ENCODE data around the gene FANCD2.
A peak's percentile ranks its signal among the peaks of the same experiment; 100 is the strongest.
"Not testable (repeated sequence)": the region's sequence is repeated elsewhere in the genome, so short reads cannot be mapped to it uniquely, and the experiment has no call there.

The FANCD2 gene

DNA sequence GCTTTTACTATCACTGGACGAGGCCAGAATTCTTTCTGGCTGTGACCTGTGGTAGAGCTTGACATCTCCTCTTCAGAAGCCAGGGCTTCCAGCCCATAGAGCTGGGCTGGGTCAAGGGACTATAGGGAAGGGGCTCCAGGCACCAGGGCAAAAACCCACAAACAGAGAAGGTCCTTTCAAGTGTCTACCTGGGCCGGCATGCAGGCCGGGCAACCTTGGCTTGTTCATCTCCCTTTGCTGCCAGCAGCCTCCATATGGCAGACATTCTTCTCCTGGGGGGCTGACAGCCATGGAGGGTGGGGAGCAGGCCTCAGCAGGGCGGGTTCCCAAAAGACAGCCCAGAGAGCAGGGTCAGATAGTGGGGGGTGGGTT is 18.0 kb upstream of the FANCD2 start:
- H3K27ac Mint-ChIP-seq; H3K36me3 Mint-ChIP-seq; H3K9me3 Mint-ChIP-seq; ATAC-seq; DNase-seq (ENCODE audit: low spot score in 2 of 2): not testable (repeated sequence)
- Mint-ChIP-seq H3K4me3 (peak overlapping the region; percentile 63), H3K4me1 (peaks cover 20% of the 10 kb centered on the region)

DNA sequence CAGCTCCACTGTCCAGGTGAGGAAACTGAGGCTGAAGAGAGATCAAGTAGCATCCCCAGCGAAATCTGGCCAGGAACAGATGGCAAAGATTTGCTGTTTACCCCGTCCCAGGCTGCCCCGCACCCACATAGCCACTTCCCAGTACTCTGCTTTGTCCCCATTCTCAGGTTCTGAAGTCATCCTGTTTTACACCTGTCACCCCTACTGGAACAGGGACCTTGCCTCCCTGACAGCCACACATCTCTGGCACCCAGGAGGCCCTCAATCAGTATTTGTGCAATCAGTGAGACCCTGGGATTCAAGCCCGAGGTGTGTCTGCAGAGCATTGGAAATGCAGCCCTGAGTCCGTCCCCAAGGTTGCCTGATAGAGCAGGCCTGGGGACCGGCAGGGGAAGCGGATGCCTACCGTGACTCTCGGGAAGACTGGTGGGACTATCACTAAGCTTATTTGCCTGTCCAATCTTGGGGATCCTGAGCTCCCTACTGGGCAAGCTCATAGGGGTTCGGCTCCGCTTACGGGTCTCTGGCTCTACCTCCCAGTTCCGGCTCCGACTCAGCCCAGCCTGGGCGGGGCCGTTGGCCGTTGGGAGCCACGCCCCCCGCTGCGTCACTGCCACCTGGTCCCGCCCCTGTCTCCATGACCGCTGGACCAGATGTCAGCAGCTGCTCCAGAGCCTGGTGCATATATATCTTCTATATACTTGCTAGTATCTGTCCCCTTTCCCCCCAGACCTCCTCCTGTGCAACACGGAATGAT is 17.5 kb upstream of the FANCD2 start:
- Mint-ChIP-seq H3K27ac (no peak overlapping the region), H3K4me1 (peaks cover 20% of the 10 kb centered on the region), H3K4me3 (peak overlapping the region; percentile 63), H3K36me3 (peaks cover 7% of the 10 kb centered on the region), H3K9me3 (no peaks in the 10 kb centered on the region)
- ATAC-seq = peak; percentile 80
- DNase-seq (ENCODE audit: low spot score in 2 of 2) = peak; percentile 85 to 91

DNA sequence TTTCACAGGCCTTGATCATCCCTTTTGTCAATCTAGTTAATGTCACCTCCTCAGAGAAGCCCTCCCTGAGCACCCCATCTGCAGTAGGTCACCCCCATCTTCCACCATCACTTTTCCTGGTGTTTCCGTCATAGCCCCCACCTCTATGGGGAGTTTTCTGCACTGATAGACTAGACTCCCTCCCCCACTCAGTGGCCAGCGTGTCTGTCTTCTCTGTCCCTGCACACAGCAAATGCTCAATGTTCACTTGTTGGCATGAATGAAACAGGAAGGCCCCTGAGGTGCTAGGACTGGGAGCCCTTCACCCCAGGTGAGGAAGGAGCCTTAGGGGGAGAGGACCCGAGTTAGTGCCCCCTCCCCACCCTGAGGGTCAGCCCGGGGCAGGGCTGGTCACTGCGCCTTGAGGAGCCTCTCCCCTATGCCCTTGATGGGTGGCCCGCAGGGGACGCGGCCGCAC is 15.8 kb upstream of the FANCD2 start:
- Mint-ChIP-seq H3K27ac (peak overlapping the region; percentile 20), H3K4me1 (peaks cover 20% of the 10 kb centered on the region), H3K9me3 (no peaks in the 10 kb centered on the region), H3K4me3 (peak overlapping the region; percentile 63), H3K36me3 (peaks cover 7% of the 10 kb centered on the region)
- ATAC-seq (no peak), DNase-seq (ENCODE audit: low spot score in 2 of 2) (no peak)

DNA sequence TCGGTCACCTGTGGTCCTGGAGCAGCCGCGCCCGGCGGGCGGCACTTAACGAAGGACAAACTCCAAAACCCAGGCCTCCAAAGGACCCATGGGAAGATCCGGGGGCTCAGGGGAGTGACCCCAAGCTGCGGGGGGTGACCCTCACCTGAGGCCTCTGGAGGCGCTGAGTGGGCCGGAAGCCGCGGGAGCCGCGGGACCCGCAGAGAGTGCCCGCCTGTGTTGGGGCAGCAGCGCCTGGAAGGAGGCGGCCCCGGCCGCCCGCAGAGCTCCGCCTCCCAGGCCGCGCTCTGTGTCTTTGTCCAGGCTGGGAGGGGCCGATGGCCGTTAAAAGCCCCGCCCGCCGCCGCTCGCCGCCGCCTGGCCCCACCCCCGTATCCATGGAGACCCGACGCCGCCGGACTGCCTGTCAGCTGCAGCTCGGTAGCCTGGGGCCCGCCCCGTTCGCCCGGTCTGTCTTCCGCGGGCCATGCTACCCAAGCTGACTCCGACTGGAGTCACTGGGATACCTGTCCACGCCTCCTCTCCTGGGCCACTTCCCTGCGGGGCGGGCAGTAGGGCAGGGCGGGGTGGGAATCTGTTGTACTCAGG is 15.3 kb upstream of the FANCD2 start:
- Mint-ChIP-seq H3K9me3 (no peaks in the 10 kb centered on the region), H3K27ac (no peak overlapping the region), H3K36me3 (peaks cover 7% of the 10 kb centered on the region), H3K4me1 (peaks cover 20% of the 10 kb centered on the region), H3K4me3 (peak overlapping the region; percentile 63)
- ATAC-seq (peak; percentile 90), DNase-seq (ENCODE audit: low spot score in 2 of 2) (peak; percentile 78 to 92)

DNA sequence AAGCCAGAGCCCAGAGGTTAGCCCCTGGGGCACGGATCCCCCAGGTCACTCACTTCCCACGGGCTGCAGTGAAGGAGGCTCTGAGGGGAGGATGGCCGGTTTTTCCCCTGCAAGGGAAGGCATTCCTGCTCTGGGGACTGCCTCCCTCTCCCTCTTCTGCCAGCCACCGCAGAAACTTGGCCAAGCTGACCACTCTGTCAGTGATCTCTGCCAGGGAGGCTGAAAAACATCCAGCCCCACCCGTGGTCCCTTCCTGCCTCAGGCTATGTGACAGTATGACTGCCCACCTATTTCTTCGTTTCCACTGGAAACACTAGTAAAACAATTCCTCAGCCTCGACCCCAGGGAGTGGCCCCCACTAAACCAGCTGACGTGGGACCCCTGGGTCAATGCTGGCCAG is 14.6 kb upstream of the FANCD2 start:
- DNase-seq (ENCODE audit: low spot score in 2 of 2) = no peak
- H3K36me3 Mint-ChIP-seq = peaks cover 7% of the 10 kb centered on the region
- H3K4me1 Mint-ChIP-seq = peaks cover 20% of the 10 kb centered on the region
- no peak overlapping the region for H3K27ac Mint-ChIP-seq
- ATAC-seq = no peak
- H3K4me3 Mint-ChIP-seq = peak overlapping the region; percentile 63
- no peaks in the 10 kb centered on the region for H3K9me3 Mint-ChIP-seq

DNA sequence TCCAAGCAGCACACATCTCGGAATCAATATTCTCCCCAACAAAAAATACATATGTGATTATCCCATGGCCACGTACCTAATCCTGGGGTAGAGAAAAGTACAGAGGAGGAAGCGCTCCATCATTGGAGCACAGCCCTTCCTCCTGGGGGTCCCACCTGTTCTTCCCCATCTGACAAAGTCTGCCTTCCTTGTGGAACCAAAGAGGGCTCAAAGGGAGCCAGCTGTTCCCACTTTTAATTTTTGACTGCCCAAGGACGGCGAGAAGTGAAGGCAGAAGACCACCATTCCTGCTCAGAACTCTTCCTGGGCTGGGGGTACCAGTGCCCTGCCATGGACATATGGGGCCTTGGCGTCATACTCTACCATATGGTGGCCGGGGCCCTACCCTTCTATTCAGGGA is 14.1 kb upstream of the FANCD2 start:
- no peak overlapping the region for H3K27ac Mint-ChIP-seq
- peaks cover 7% of the 10 kb centered on the region for H3K36me3 Mint-ChIP-seq
- peaks cover 21% of the 10 kb centered on the region for H3K4me1 Mint-ChIP-seq
- ATAC-seq (no peak), DNase-seq (ENCODE audit: low spot score in 2 of 2) (no peak)
- no peaks in the 10 kb centered on the region for H3K9me3 Mint-ChIP-seq
- H3K4me3 Mint-ChIP-seq = peak overlapping the region; percentile 63

DNA sequence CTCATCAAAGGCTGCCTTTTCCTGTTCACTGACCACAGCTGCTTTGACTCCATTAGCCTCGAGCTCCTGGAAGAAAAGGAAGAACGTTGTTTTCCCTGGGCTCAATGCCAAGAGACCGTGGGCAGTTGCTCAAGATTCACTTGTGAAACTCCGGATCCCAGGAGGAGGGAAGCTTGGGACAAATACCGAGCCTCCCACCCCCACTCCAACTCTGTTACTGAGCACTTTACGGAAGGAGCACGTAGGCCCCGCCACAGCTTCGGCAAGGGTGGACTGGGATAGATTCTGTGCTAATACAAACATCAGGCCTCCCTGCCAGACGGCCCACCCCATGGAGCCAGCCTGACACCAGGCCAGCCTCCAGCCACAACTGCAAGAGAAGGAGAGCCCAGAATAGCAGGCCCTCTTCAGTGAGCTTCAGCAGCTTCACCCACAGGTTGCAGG is 10.8 kb upstream of the FANCD2 start:
- ATAC-seq (no peak), DNase-seq (ENCODE audit: low spot score in 2 of 2) (no peak)
- H3K36me3 Mint-ChIP-seq = peaks cover 29% of the 10 kb centered on the region
- H3K27ac Mint-ChIP-seq = no peak overlapping the region
- H3K4me1 Mint-ChIP-seq = peaks cover 34% of the 10 kb centered on the region
- no peak overlapping the region for H3K4me3 Mint-ChIP-seq
- H3K9me3 Mint-ChIP-seq = no peaks in the 10 kb centered on the region

DNA sequence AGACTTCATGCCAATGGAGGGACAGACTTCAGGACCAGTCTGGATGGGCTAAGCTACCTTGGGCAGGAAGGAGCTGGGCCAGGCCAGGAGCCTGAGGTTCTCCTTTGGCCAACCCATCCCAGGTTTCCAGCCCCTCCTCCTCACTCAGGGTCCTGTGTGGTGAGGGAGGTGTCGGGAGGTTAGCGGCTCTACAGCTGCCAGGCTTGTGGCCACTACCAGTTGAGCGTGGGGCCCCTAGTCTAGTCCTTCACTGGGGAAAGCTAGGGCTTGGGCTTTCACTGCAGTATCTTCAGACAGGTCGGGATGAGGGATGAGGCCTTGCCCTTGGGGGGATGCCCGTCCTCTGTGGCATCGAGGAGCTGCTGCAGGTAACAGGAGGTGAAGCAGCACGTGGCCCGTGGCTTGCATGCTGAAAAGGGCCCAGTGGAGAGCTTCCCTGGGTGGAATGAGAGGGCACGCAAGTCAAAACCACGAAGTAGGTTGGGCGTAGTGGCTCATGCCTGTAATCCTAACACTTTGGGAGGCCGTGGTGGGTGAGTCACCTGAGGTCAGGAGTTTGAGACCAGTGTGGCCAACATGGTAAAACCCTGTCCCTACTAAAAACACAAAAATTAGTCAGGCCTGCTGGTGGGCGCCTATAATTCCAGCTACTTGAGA is 8.5 kb upstream of the FANCD2 start:
- Mint-ChIP-seq H3K27ac (peak overlapping the region; percentile 63), H3K4me1 (peaks cover 27% of the 10 kb centered on the region), H3K9me3 (no peaks in the 10 kb centered on the region), H3K36me3 (peaks cover 50% of the 10 kb centered on the region), H3K4me3 (peak overlapping the region; percentile 22)
- DNase-seq (ENCODE audit: low spot score in 2 of 2) = peak; percentile 46 to 84
- ATAC-seq = peak; percentile 97

DNA sequence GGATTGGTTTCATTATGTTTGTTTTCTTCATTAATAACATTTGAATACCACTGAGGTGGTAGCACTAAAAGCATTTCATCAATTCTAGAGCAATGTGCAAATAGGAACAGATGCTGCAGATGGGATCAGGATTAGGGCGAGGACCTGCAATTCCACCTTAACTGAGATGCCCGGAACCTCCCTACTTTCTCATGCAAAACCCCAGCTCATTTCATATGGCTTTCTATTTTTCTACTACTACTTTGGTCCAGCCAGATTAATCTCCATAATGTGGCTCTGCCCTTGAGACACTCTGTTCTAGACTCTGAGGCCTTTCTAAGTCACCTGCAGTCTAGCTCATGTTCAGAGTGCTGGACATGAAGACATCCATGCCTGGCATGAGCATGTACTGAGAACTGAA is 7.4 kb upstream of the FANCD2 start:
- ATAC-seq; H3K9me3 Mint-ChIP-seq; H3K27ac Mint-ChIP-seq; DNase-seq (ENCODE audit: low spot score in 2 of 2); H3K4me3 Mint-ChIP-seq: not testable (repeated sequence)
- peaks cover 60% of the 10 kb centered on the region for H3K36me3 Mint-ChIP-seq
- peaks cover 34% of the 10 kb centered on the region for H3K4me1 Mint-ChIP-seq

DNA sequence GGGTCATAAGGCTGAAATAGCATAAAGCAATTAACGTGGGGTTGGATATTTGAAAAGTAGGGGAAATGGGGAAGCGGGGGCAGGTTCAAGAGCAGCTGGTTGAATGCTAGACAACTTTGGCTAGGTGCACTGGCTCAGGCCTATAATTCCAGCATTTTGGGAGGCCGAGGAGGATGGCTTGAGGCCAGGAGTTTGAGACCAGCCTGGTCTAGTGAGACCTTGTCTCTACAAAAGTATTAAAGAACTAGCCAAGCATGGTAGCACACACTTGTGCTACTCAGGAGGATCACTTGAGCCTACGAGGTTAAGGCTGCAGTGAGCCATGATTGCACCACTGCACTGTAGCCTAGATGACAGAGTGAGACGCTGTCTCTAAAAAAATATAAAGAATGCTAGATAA is 6.9 kb upstream of the FANCD2 start:
- Mint-ChIP-seq H3K27ac (no peak overlapping the region), H3K36me3 (peaks cover 65% of the 10 kb centered on the region), H3K9me3 (no peaks in the 10 kb centered on the region), H3K4me1 (peaks cover 34% of the 10 kb centered on the region), H3K4me3 (no peak overlapping the region)
- ATAC-seq (no peak), DNase-seq (ENCODE audit: low spot score in 2 of 2) (no peak)

DNA sequence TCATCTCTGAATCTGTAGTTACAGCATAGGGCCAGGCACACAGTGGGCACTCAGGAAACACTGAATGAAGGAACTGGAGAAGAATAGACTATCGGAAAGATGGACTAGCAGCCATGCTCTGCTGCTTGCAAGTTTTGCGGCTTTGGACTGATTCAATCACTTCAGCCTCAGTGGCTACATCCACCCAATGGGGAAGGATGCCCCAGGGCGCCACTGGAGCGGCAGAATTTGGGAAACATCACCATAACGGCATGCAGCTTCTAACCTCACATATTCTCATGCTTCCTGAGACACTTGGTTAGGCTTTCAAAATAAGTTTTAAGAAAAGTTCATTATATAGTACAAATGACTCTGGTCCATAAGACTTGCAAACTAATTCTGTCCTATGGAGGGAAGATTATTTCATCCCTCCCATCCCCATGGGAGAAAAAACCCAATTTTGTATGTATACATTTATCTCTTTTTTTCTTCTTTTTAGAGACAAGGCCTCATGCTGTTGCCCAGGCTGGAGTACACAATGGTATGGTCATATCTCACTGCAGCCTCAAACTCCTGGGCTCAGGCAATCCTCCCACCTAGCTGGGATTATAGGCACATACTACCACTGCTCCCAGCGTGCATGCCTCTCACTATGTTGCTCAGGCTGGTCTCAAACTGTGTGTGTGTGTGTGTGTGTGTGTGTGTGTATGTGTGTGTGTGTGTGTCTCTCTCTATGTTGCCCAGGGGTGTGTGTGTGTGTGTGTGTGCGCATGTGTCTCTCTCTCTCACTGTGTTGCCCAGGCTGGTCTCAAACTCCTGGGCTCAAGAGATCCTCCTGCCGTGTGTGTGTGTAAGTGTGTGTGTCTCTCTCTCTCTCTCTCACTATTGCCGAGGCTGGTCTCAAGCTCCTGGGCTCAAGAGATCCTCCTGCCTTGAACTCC is 4.1 kb upstream of the FANCD2 start:
- peaks cover 75% of the 10 kb centered on the region for H3K36me3 Mint-ChIP-seq

DNA sequence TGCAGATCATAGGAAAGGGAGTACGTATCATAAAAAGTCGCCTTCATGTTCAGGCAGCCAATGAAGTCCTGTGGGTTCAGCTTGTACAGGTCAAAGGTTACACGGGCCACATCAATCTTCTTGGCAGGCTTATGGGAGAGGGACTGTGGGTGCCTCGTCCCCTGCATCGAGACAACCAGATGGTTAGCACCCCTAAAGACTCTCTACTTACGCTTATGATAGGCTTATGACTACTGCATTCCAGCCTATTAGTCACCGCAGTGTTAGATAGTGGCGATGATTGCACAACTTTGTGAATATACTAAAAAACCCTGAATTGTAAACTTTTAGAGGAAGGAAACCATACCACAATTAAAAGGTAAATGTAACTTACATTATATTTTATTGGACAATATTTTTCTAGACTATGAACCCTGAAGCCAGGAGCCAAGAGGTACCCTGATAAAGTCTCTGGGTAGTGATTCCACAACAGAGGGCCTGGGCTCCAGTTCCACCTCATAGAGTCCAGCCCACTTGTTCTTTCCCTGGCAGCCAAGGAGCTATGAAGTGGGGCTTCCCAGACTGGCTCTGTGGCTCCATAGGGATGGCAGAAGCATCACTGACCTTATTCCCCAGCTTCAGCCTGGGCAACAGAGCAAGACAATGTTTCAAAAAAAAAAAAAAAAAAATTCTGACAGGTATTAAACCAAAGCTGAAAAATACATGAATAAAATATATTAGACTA is 2.5 kb upstream of the FANCD2 start:
- no peak for ATAC-seq
- H3K4me1 Mint-ChIP-seq = peaks cover 25% of the 10 kb centered on the region
- H3K27ac Mint-ChIP-seq = peak overlapping the region; percentile 58
- no peak overlapping the region for H3K4me3 Mint-ChIP-seq
- H3K9me3 Mint-ChIP-seq = no peaks in the 10 kb centered on the region
- DNase-seq (ENCODE audit: low spot score in 2 of 2) = no peak
- H3K36me3 Mint-ChIP-seq = peaks cover 79% of the 10 kb centered on the region

More for the DNA sequence above, 4.1 kb upstream of the FANCD2 start:
- peak overlapping the region; percentile 58 for H3K27ac Mint-ChIP-seq
- peaks cover 34% of the 10 kb centered on the region for H3K4me1 Mint-ChIP-seq
- no peak overlapping the region for H3K4me3 Mint-ChIP-seq
- ATAC-seq (no peak), DNase-seq (ENCODE audit: low spot score in 2 of 2) (no peak)
- no peaks in the 10 kb centered on the region for H3K9me3 Mint-ChIP-seq

DNA sequence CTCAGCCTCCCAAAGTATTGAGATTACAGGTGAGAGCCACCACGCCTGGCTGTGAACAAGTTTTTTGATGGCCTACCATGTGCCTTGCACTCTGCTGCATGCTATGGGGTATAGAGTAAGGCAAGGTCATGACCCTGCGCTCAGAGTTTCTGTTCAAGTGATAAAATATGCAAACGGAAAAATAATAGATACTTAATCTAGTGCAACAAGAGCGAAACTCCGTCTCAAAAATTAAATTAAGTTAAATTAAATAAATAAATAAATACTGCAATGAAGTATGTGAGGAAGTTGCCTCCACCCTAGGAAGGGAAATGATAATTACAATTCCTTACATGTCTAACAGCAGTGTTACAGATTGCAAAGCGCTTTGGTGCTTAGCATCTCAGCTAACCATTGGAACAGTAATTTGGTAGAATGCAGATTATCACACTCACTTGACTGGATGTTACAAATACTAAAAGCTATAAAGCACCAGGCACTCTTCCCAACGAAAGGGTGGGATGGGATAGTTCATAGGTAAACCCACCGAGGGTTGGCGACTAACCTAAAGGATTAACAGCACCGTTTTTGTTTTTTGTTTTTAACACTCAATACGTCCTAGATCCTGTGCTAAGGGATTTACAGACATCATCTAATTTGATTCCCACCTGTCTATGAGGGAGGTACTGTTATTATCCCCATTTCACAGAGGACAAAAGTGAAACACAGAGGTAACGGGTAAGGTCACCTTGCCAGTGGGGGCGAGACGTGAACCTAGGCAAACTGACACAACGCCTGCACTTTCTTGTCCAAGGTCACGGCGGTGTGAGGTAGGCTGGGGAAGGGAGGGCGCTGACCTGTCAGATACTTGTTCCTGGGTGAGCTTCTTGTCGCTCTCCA is 793 bp upstream of the FANCD2 start:
- ATAC-seq = no peak
- no peak for DNase-seq (ENCODE audit: low spot score in 2 of 2)
- peak overlapping the region; percentile 89 for H3K4me3 Mint-ChIP-seq
- H3K27ac Mint-ChIP-seq = peak overlapping the region; percentile 98
- no peaks in the 10 kb centered on the region for H3K9me3 Mint-ChIP-seq
- H3K36me3 Mint-ChIP-seq = peaks cover 79% of the 10 kb centered on the region
- H3K4me1 Mint-ChIP-seq = peaks cover 20% of the 10 kb centered on the region

DNA sequence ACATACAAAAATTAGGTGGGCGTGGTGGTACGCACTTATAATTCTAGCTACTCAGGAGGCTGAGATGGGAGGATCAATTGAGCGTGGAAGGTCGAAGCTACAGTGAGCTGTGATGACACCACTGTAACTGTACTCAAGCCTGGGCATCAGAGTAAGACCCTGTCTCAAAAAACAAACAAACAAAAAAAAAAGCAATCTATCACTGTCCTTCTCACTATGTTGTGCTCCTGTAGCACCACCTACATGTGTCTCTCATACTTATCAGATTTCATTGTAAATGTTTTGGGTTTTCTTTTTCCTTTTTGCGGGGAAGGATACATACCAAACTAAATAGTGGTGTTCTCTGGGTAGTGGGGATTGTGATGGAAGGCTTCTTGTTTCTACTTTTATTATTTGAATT is 14.8 kb downstream of the FANCD2 start:
- H3K4me1 Mint-ChIP-seq = no peaks in the 10 kb centered on the region
- H3K9me3 Mint-ChIP-seq = no peaks in the 10 kb centered on the region
- no peak overlapping the region for H3K4me3 Mint-ChIP-seq
- peaks cover 99% of the 10 kb centered on the region for H3K36me3 Mint-ChIP-seq
- H3K27ac Mint-ChIP-seq = no peak overlapping the region
- no peak for DNase-seq (ENCODE audit: low spot score in 2 of 2)
- no peak for ATAC-seq

All from stimulated activated effector memory CD8-positive, alpha-beta T cell treated with anti-CD3 and anti-CD28 coated beads, Interleukin-12 subunit alpha, Interleukin-12 subunit beta, amount 100 ng/mL, for 72 hours (primary cell).